ENCODE results near the gene MLST8. TPM values are rescaled to one million over a fixed set of nuclear protein-coding genes. Genes with fewer than 3 reads are reported as not detected.

The MLST8 gene
- polyA plus RNA-seq, 1 experiment = 62.7 TPM

GRCh38 chr16:2190002-2190658 lies 15.1 kb upstream of the MLST8 start:
- CTCF ChIA-PET = interaction anchor here (0.5 kb wide), 1 partner anchor 661 kb away, joined by 3 read pairs; no protein-coding TSS in a partner anchor
- POLR2A ChIA-PET = no interaction called here
- DNase-seq (ENCODE audit: low read depth) = no peak
- H3K36me3 ChIP-seq (ENCODE audit: control insufficient read depth, insufficient read depth, low read length) = no peaks in the 10 kb centered on the region
- no peak overlapping the region for H3K4me3 ChIP-seq (ENCODE audit: low read depth, low read length)
- no peak for TF ChIP-seq CTCF (IDR thresholded peaks at IDR 0.05; ENCODE audit: insufficient read depth, low read depth, low read length)
- peaks cover 11% of the 10 kb centered on the region for H3K27me3 ChIP-seq (ENCODE audit: control insufficient read depth, insufficient read depth, low read length)

- ChIA-PET POLR2A (no interaction called here), CTCF (interaction anchor here (0.5 kb wide), 1 partner anchor 660 kb away, joined by 3 read pairs; no protein-coding TSS in a partner anchor)
- H3K36me3 ChIP-seq (ENCODE audit: control insufficient read depth, insufficient read depth, low read length) = no peaks in the 10 kb centered on the region
- TF ChIP-seq CTCF (IDR thresholded peaks at IDR 0.05; ENCODE audit: insufficient read depth, low read depth, low read length) = no peak
- H3K27me3 ChIP-seq (ENCODE audit: control insufficient read depth, insufficient read depth, low read length) = peaks cover 16% of the 10 kb centered on the region
- no peak for DNase-seq (ENCODE audit: low read depth)
- no peak overlapping the region for H3K4me3 ChIP-seq (ENCODE audit: low read depth, low read length)
Observed at GRCh38 chr16:2190659-2191445, 14.4 kb upstream of the MLST8 start.

- Histone ChIP-seq H3K4me3 (ENCODE audit: low read depth, low read length) (no peak overlapping the region), H3K36me3 (ENCODE audit: control insufficient read depth, insufficient read depth, low read length) (no peaks in the 10 kb centered on the region), H3K27me3 (ENCODE audit: control insufficient read depth, insufficient read depth, low read length) (peaks cover 16% of the 10 kb centered on the region)
- no peak for TF ChIP-seq CTCF (IDR thresholded peaks at IDR 0.05; ENCODE audit: insufficient read depth, low read depth, low read length)
- CTCF ChIA-PET = no interaction called here
- POLR2A ChIA-PET = no interaction called here
- no peak for DNase-seq (ENCODE audit: low read depth)
Observed at GRCh38 chr16:2191446-2191706, 13.9 kb upstream of the MLST8 start.

- ChIA-PET CTCF (interaction anchor here (0.6 to 1.7 kb wide), 4 partner anchors 13 to 1540 kb away, joined by 3 to 5 read pairs (median 3); partner anchors contain the start of gene TRAF7), POLR2A (interaction anchor here (0.5 kb wide), 1 partner anchor 15 kb away, joined by 3 read pairs; no protein-coding TSS in a partner anchor)
- TF ChIP-seq CTCF (IDR thresholded peaks at IDR 0.05; ENCODE audit: insufficient read depth, low read depth, low read length) = no peak
- H3K4me3 ChIP-seq (ENCODE audit: low read depth, low read length) = no peak overlapping the region
- DNase-seq (ENCODE audit: low read depth) = no peak
- H3K36me3 ChIP-seq (ENCODE audit: control insufficient read depth, insufficient read depth, low read length) = no peaks in the 10 kb centered on the region
- peaks cover 28% of the 10 kb centered on the region for H3K27me3 ChIP-seq (ENCODE audit: control insufficient read depth, insufficient read depth, low read length)
Observed at GRCh38 chr16:2194166-2194834, 11.0 kb upstream of the MLST8 start.

GRCh38 chr16:2194852-2195321 lies 10.4 kb upstream of the MLST8 start:
- POLR2A ChIA-PET = no interaction called here
- CTCF ChIA-PET = interaction anchor here (0.6 to 1.7 kb wide), 5 partner anchors 14 to 1541 kb away, joined by 3 to 5 read pairs (median 3); partner anchors contain the start of gene TRAF7
- no peak for DNase-seq (ENCODE audit: low read depth)
- Histone ChIP-seq H3K4me3 (ENCODE audit: low read depth, low read length) (no peak overlapping the region), H3K27me3 (ENCODE audit: control insufficient read depth, insufficient read depth, low read length) (peaks cover 29% of the 10 kb centered on the region), H3K36me3 (ENCODE audit: control insufficient read depth, insufficient read depth, low read length) (no peaks in the 10 kb centered on the region)
- peak; percentile 13; the same call in 1 of the 2 replicates for TF ChIP-seq CTCF (IDR thresholded peaks at IDR 0.05; ENCODE audit: insufficient read depth, low read depth, low read length)
